GM12878 (cell line): Measurements from ENCODE around the gene FKBP14. TPM values are rescaled to one million over a fixed set of nuclear protein-coding genes. Genes with fewer than 3 reads are reported as not detected.

ENCODE experiments used
- ATAC-seq: fragments of 200-7000 bp; cut with Tn5 transposase; 3 replicates; pipeline ENCODE4 v1.9.1; 2020; ENCODE audit warnings: mild to moderate bottlenecking, moderate library complexity
- BruUV-seq: library from RNA; stranded (reverse); fragments of 400-500 nt; replicated peaks from 2 replicates; lab custom pipeline; 2021; lab: Mats Ljungman, UMichigan
- CTCF ChIA-PET: fragments of 300-600 bp; sonication (Branson Sonifier 250); formaldehyde crosslinking; extraction: SDS; loops from one replicate; lab custom pipeline; 2021; ENCODE audit warnings: inconsistent platforms; lab: Yijun Ruan, JAX
- POLR2A ChIA-PET: fragments of 350-600 bp; formaldehyde crosslinking; extraction: SDS; loops from one replicate; lab custom pipeline; 2021; ENCODE audit warnings: inconsistent platforms; lab: Charles Lee
- RAD21 ChIA-PET: fragments of 300-600 bp; sonication (Branson Sonifier 250); formaldehyde crosslinking; loops from one replicate; lab custom pipeline; 2023; ENCODE audit warnings: antibody characterized with exemption; ENCODE audit not compliant: unreplicated experiment; lab: Charles Lee
- SMC1A ChIA-PET: fragments of 300-600 bp; sonication (Branson Sonifier 250); formaldehyde crosslinking; loops from one replicate; lab custom pipeline; 2023; ENCODE audit not compliant: unreplicated experiment, uncharacterized antibody; lab: Charles Lee
- DNase-seq: peaks from one replicate; pipeline ENCODE4 v3.0.0-alpha.2; 2011; ENCODE audit warnings: low read depth, low spot score
- FAIRE-seq: peaks from 3 replicates; lab custom pipeline; 2011; peaks lifted over from hg19 to GRCh38; lab: Jason Lieb, UNC
- H2AFZ ChIP-seq: 2 replicates; pipeline ENCODE4 v1.6.0; 2011; ENCODE audit warnings: low read depth, low read length, control low read depth; ENCODE audit not compliant: control insufficient read depth
- H3K27ac ChIP-seq: 2 replicates; pipeline ENCODE4 v1.5.1; 2011; ENCODE audit warnings: control low read depth; ENCODE audit not compliant: control insufficient read depth, insufficient read depth
- H3K27me3 ChIP-seq, 2 experiments: replicated peaks in 1 of 2; 2 replicates each; pipeline versions ENCODE4 v1.6.0 to v1.6.1; 2011; ENCODE audit warnings: low read length in 1 of 2; ENCODE audit not compliant: control insufficient read depth in 2 of 2, insufficient read depth in 2 of 2
- H3K36me3 ChIP-seq, 2 experiments: 2 replicates each; pipeline ENCODE4 v1.5.1; 2011; ENCODE audit warnings: low read length in 1 of 2; ENCODE audit not compliant: control insufficient read depth in 2 of 2, insufficient read depth in 2 of 2
- H3K4me1 ChIP-seq: 2 replicates; pipeline ENCODE4 v1.6.1; 2011; ENCODE audit warnings: mild to moderate bottlenecking, low read length, moderate library complexity, mixed read lengths; ENCODE audit not compliant: control insufficient read depth, insufficient read depth
- H3K4me2 ChIP-seq: 2 replicates; pipeline ENCODE4 v1.6.0; 2011; ENCODE audit warnings: control low read depth; ENCODE audit not compliant: control insufficient read depth, insufficient read depth
- H3K4me3 ChIP-seq: fragments of 200-600 bp; sonication (generic); 2 replicates; pipeline ENCODE4 v1.5.1; 2016
- H3K79me2 ChIP-seq: 2 replicates; pipeline ENCODE4 v1.6.0; 2011; ENCODE audit warnings: low read length; ENCODE audit not compliant: control insufficient read depth, insufficient read depth
- H3K9ac ChIP-seq: 2 replicates; pipeline ENCODE4 v1.8.0; 2011; ENCODE audit warnings: low read length, control low read depth, mixed read lengths; ENCODE audit not compliant: control insufficient read depth, insufficient read depth
- H3K9me3 ChIP-seq: replicated peaks from 3 replicates; pipeline ENCODE4 v1.5.1; 2011; ENCODE audit warnings: mild to moderate bottlenecking, low read length; ENCODE audit not compliant: control insufficient read depth, insufficient read depth
- H4K20me1 ChIP-seq: 2 replicates; pipeline ENCODE4 v1.6.0; 2011; ENCODE audit not compliant: control insufficient read depth, insufficient read depth
- FOXM1 ChIP-seq: IDR thresholded peaks from 2 replicates; pipeline ENCODE4 v1.6.1; 2012; ENCODE audit warnings: low read depth, mild to moderate bottlenecking, inconsistent platforms, low read length, moderate library complexity
- MLLT1 ChIP-seq: fragments of 450-650 bp; IDR thresholded peaks from 2 replicates; pipeline ENCODE4 v1.6.1; 2016; ENCODE audit warnings: mild to moderate bottlenecking
- NR2C2 ChIP-seq: IDR thresholded peaks from 2 replicates; pipeline ENCODE4 v1.6.1; 2011; ENCODE audit warnings: borderline replicate concordance, low read depth; ENCODE audit not compliant: control insufficient read depth, insufficient read length
- NR2F1 ChIP-seq: fragments of 450-650 bp; conservative IDR thresholded peaks from 2 replicates; pipeline ENCODE4 v1.6.1; 2017; ENCODE audit warnings: mild to moderate bottlenecking
- SREBF2 ChIP-seq: IDR thresholded peaks from 2 replicates; pipeline ENCODE4 v1.6.1; 2012; ENCODE audit warnings: mild to moderate bottlenecking, low read length
- WGBS: methylation state at CpG from one replicate; pipeline ENCODE4 v1.1.6; 2016; ENCODE audit warnings: low lambda C conversion rate; ENCODE audit not compliant: insufficient replicate concordance, insufficient coverage; ENCODE audit errors: missing lambda C conversion rate; 5-methylcytosine and 5-hydroxymethylcytosine counted together
- in situ Hi-C: fragments of 300-500 bp; cut with MboI; formaldehyde crosslinking; loops from 9 replicates; pipeline ENCODE4 v1.14.3; 2018; ENCODE audit warnings: mixed read lengths
- intact Hi-C: fragments of 100-400 bp; cut with micrococcal nuclease; formaldehyde crosslinking; loops from one replicate; pipeline ENCODE4 v1.14.2; 2022; ENCODE audit not compliant: unreplicated experiment
- polyA plus RNA-seq, 11 experiments: library from polyadenylated mRNA; depleted of rRNA in 4 of 11; unstranded in 6 of 11; stranded (reverse) in 5 of 11; fragments of >200 nt; fragmentation: Nextera tagmentation in 4 of 11; fragmentation: Illumina TruSeq in 1 of 11; extraction: Ambion mirVana in 4 of 11; extraction: Trizol in 1 of 11; gene quantifications; 1 replicate in 1 of 11; 2 replicates in 10 of 11; pipeline versions ENCODE4 v1.2.1 to v1.2.3, GENCODE V29; 2011 to 2016; ENCODE audit warnings: inconsistent platforms in 2 of 11, missing spikeins in 2 of 11, low read depth in 1 of 11
- total RNA-seq, 4 experiments: library from RNA; depleted of rRNA in 3 of 4; stranded (reverse); fragments of >200 nt in 3 of 4; fragmentation: Illumina TruSeq in 1 of 4; extraction: Trizol in 1 of 4; gene quantifications; 2 replicates each; pipeline versions ENCODE4 v1.2.1 to v1.2.3, GENCODE V29; 2013 to 2021

The FKBP14 gene
- total and polyA plus RNA-seq, 10 of the 15 experiments (the other 5 are each of a cell fraction or from before 2014, with no cell fraction given) = 2.7 to 8.9 (median 5.6) TPM

GRCh38 chr7:29975561-29975960, 50.9 kb downstream of the FKBP14 start:
- ChIA-PET POLR2A (interaction anchor here (2.6 kb wide), 1 partner anchor 10 kb away, joined by 8 read pairs; no protein-coding TSS in a partner anchor), SMC1A (interaction anchor here (0.8 to 1.5 kb wide), 4 partner anchors 8 to 46 kb away, joined by 3 to 4 read pairs (median 4); no protein-coding TSS in a partner anchor), CTCF (interaction anchor here (3.5 to 4.5 kb wide), 2 partner anchors 19 to 86 kb away, joined by 15 to 18 read pairs; no protein-coding TSS in a partner anchor), RAD21 (interaction anchor here (1.2 to 1.6 kb wide), 2 partner anchors 11 to 87 kb away, joined by 3 to 4 read pairs; no protein-coding TSS in a partner anchor)
- in situ Hi-C loops = no loop called here
- FAIRE-seq (no peak), DNase-seq (no peak), ATAC-seq (no peak)
- no TSS peak for BruUV-seq
- WGBS = 100% methylated on average over 1 of the region's 1 CpG
- Histone ChIP-seq H3K9ac (no peak overlapping the region), H2AFZ (no peak overlapping the region), H3K4me1 (peaks cover 3% of the 10 kb centered on the region; the same call in 1 of the 2 replicates), H3K9me3 (no peaks in the 10 kb centered on the region), H3K79me2 (peaks cover 19% of the 10 kb centered on the region), H4K20me1 (no peaks in the 10 kb centered on the region), H3K4me3 (no peak overlapping the region), H3K4me2 (no peak overlapping the region), H3K36me3 (no peaks in the 10 kb centered on the region; a peak in 1 of 4 replicates), H3K27ac (no peak overlapping the region), H3K27me3 (no peaks in the 10 kb centered on the region)
- intact Hi-C loops = no loop called here
- TF ChIP-seq SREBF2 (no peak), NR2F1 (no peak), MLLT1 (no peak), NR2C2 (no peak)

DNA sequence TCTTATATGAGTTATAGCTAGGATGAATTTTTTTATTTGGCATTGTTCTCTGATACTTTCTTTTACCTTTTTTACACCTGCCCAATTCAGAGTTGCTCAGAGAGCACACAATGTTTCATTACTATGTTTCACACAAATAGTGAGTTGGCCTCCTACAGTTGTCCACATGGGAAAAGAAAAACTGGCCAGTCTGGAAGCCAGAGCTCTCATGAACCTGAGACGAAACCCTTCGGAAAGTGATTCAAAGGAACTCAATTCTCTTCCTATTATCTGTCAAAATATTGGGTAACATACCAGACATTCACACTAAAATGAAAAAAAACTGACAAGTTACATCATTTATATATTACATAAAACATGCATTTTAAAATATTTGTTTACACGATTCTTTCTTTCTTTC, 52.2 kb downstream of the FKBP14 start:
- Histone ChIP-seq H3K36me3 (no peaks in the 10 kb centered on the region; a peak in 1 of 4 replicates), H3K9me3 (no peaks in the 10 kb centered on the region), H3K27me3 (no peaks in the 10 kb centered on the region), H3K27ac (no peak overlapping the region), H3K4me2 (no peak overlapping the region), H3K9ac (no peak overlapping the region), H4K20me1 (no peaks in the 10 kb centered on the region), H3K79me2 (peaks cover 18% of the 10 kb centered on the region), H3K4me1 (peaks cover 3% of the 10 kb centered on the region; the same call in 1 of the 2 replicates), H2AFZ (no peak overlapping the region), H3K4me3 (no peak overlapping the region)
- ChIA-PET RAD21 (interaction anchor here (1.6 kb wide), 1 partner anchor 88 kb away, joined by 4 read pairs; no protein-coding TSS in a partner anchor), POLR2A (no interaction called here), CTCF (interaction anchor here (1.2 to 4.5 kb wide), 2 partner anchors 9 to 87 kb away, joined by 3 to 18 read pairs; no protein-coding TSS in a partner anchor), SMC1A (interaction anchor here (1.4 to 1.5 kb wide), 3 partner anchors 9 to 62 kb away, joined by 3 to 4 read pairs (median 3); no protein-coding TSS in a partner anchor)
- DNase-seq = no peak
- TF ChIP-seq FOXM1 = no peak
- intact Hi-C loops (no loop called here), in situ Hi-C loops (no loop called here)
- no peak for FAIRE-seq
- no TSS peak for BruUV-seq
- no peak for ATAC-seq
- WGBS = 93% methylated on average over 3 of the region's 3 CpGs
